Osteocyte (in vitro differentiated cells): ENCODE measurements around the gene VARS2. TPM values are rescaled to one million over a fixed set of nuclear protein-coding genes. Genes with fewer than 3 reads are reported as not detected.

Experiments
- DNase-seq: peaks from one replicate; pipeline ENCODE4 v3.0.0; 2021; ENCODE audit warnings: mixed read lengths; ENCODE audit not compliant: unreplicated experiment; ENCODE audit errors: extremely low spot score
- H3K27ac Mint-ChIP-seq: one replicate; pipeline ENCODE4 v1.8.0; 2021; ENCODE audit warnings: mild to moderate bottlenecking, mixed read lengths; ENCODE audit not compliant: unreplicated experiment
- H3K27me3 Mint-ChIP-seq: one replicate; pipeline ENCODE4 v1.8.0; 2021; ENCODE audit warnings: mixed read lengths; ENCODE audit not compliant: unreplicated experiment
- H3K36me3 Mint-ChIP-seq: one replicate; pipeline ENCODE4 v1.8.0; 2021; ENCODE audit warnings: mixed read lengths; ENCODE audit not compliant: unreplicated experiment
- H3K4me1 Mint-ChIP-seq: one replicate; pipeline ENCODE4 v1.8.0; 2021; ENCODE audit warnings: mixed read lengths; ENCODE audit not compliant: unreplicated experiment
- H3K4me3 Mint-ChIP-seq: one replicate; pipeline ENCODE4 v1.8.0; 2021; ENCODE audit warnings: mild to moderate bottlenecking, moderate library complexity, mixed read lengths; ENCODE audit not compliant: unreplicated experiment
- H3K9me3 Mint-ChIP-seq: one replicate; pipeline ENCODE4 v1.8.0; 2021; ENCODE audit warnings: mixed read lengths; ENCODE audit not compliant: unreplicated experiment
- total RNA-seq: library from RNA; stranded (reverse); gene quantifications from 2 replicates; pipeline ENCODE4 v1.2.1, GENCODE V29; 2021
- TF ChIP-seq, protein P1 (sequence below): fragments of 200-600 bp; sonication (generic); IDR thresholded peaks from 2 replicates; pipeline ENCODE4 v1.5.0; 2021; ENCODE audit warnings: antibody characterized with exemption, mild to moderate bottlenecking, moderate library complexity

Gene VARS2
- total RNA-seq, 1 donor from 2014 or later: 46.4 TPM

- no peak overlapping the region for H3K4me3 Mint-ChIP-seq
- no peak for DNase-seq
- peaks cover 53% of the 10 kb centered on the region for H3K4me1 Mint-ChIP-seq
- TF ChIP-seq, protein P1, sequence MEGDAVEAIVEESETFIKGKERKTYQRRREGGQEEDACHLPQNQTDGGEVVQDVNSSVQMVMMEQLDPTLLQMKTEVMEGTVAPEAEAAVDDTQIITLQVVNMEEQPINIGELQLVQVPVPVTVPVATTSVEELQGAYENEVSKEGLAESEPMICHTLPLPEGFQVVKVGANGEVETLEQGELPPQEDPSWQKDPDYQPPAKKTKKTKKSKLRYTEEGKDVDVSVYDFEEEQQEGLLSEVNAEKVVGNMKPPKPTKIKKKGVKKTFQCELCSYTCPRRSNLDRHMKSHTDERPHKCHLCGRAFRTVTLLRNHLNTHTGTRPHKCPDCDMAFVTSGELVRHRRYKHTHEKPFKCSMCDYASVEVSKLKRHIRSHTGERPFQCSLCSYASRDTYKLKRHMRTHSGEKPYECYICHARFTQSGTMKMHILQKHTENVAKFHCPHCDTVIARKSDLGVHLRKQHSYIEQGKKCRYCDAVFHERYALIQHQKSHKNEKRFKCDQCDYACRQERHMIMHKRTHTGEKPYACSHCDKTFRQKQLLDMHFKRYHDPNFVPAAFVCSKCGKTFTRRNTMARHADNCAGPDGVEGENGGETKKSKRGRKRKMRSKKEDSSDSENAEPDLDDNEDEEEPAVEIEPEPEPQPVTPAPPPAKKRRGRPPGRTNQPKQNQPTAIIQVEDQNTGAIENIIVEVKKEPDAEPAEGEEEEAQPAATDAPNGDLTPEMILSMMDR: no peak
- H3K27ac Mint-ChIP-seq: peak overlapping the region; percentile 68
- no peaks in the 10 kb centered on the region for H3K27me3 Mint-ChIP-seq
- no peaks in the 10 kb centered on the region for H3K9me3 Mint-ChIP-seq
- H3K36me3 Mint-ChIP-seq: peaks cover 29% of the 10 kb centered on the region
These were observed 24.5 kb upstream of the VARS2 start for GRCh38 chr6:30889496-30889885.

DNA sequence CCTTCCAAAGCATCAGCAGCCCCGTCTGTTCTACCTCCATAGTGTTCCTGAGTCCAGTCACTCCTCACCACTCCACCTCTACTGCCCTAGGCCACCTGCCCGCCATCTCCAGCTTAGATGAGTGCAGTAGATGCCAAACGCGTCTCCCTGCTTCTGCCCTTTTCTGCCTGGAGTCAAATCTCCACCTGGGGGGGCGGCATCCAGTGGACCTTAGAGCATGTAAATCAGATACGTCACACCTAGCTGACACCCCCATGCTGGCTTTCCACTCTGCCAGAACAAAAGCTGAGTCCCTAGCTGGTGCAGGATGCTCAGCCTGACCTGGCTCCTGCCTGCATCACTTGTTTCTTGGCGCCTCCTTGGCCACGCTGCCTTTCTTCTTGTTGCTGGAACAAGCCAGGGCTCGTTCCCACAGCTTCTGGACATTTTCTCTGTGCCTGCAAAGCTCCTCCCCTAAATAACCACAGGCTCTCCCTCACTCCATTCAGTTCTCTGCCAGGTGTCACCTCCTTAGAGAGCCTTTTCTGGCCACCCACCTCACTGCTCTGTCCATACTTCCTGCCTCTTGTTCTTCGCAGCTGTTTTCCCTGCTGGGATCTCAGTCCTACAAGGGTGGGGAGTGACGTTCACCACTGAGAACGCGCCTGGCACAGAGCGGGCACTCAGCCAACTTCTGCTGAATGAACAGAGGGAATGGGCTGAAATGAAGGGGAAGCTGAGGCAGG lies 24.0 kb upstream of the VARS2 start:
- Mint-ChIP-seq H3K27me3 (no peaks in the 10 kb centered on the region), H3K4me1 (peaks cover 52% of the 10 kb centered on the region), H3K4me3 (no peak overlapping the region), H3K9me3 (no peaks in the 10 kb centered on the region), H3K36me3 (peaks cover 35% of the 10 kb centered on the region), H3K27ac (peak overlapping the region; percentile 68)
- TF ChIP-seq, protein P1: no peak
- no peak for DNase-seq

GRCh38 chr6:30890646-30891449 lies 23.2 kb upstream of the VARS2 start:
- Mint-ChIP-seq H3K27me3 (no peaks in the 10 kb centered on the region), H3K4me1 (peaks cover 45% of the 10 kb centered on the region), H3K36me3 (peaks cover 41% of the 10 kb centered on the region), H3K4me3 (no peak overlapping the region), H3K27ac (no peak overlapping the region), H3K9me3 (no peaks in the 10 kb centered on the region)
- TF ChIP-seq, protein P1: no peak
- DNase-seq: no peak

- H3K36me3 Mint-ChIP-seq: peaks cover 44% of the 10 kb centered on the region
- H3K27ac Mint-ChIP-seq: no peak overlapping the region
- no peaks in the 10 kb centered on the region for H3K27me3 Mint-ChIP-seq
- no peak for DNase-seq
- TF ChIP-seq, protein P1: no peak
- peaks cover 39% of the 10 kb centered on the region for H3K4me1 Mint-ChIP-seq
- H3K4me3 Mint-ChIP-seq: no peak overlapping the region
- no peaks in the 10 kb centered on the region for H3K9me3 Mint-ChIP-seq
These were observed 22.7 kb upstream of the VARS2 start for GRCh38 chr6:30891450-30891723.

DNA sequence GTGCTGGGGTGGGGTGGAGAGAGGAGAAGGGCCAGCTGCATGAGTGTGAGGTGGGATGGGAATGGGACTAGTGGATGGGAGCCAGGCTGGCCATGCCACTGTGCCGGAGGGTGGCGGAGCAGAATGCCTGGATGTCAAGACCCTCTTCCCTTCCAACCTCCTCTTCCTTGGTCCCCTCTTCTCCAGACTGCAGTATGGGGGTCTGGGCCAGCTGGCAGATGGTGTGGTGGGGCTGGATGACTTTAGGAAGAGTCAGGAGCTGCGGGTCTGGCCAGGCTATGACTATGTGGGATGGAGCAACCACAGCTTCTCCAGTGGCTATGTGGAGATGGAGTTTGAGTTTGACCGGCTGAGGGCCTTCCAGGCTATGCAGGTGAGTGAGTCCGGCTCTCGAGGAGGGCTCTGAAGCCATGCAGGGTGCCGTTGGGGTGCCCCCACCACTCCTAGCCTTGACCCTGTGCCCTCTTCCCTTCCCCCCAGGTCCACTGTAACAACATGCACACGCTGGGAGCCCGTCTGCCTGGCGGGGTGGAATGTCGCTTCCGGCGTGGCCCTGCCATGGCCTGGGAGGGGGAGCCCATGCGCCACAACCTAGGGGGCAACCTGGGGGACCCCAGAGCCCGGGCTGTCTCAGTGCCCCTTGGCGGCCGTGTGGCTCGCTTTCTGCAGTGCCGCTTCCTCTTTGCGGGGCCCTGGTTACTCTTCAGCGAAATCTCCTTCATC lies 22.1 kb upstream of the VARS2 start:
- DNase-seq: no peak
- TF ChIP-seq, protein P1: no peak
- peaks cover 33% of the 10 kb centered on the region for H3K4me1 Mint-ChIP-seq
- H3K27me3 Mint-ChIP-seq: no peaks in the 10 kb centered on the region
- H3K36me3 Mint-ChIP-seq: peaks cover 49% of the 10 kb centered on the region
- no peaks in the 10 kb centered on the region for H3K9me3 Mint-ChIP-seq
- no peak overlapping the region for H3K4me3 Mint-ChIP-seq
- no peak overlapping the region for H3K27ac Mint-ChIP-seq
